ENCODE measurements around the gene PRX. TPM values are rescaled to one million over a fixed set of nuclear protein-coding genes. Genes with fewer than 3 reads are reported as not detected.

The PRX gene
- total RNA-seq, 2 donors from 2014 or later = 0.82 to 1.3 TPM

GRCh38 chr19:40423938-40424337 is 10.8 kb upstream of the PRX start:
- ATAC-seq (replicated peaks) = no peak
- peak overlapping the region; percentile 98 for H3K4me3 Mint-ChIP-seq
- no peaks in the 10 kb centered on the region for H3K9me3 Mint-ChIP-seq
- peaks cover 48% of the 10 kb centered on the region for H3K36me3 Mint-ChIP-seq (ENCODE audit: low read depth)
- no peaks in the 10 kb centered on the region for H3K27me3 Mint-ChIP-seq
- peak overlapping the region; percentile 97 for H3K27ac Mint-ChIP-seq
- peaks cover 8% of the 10 kb centered on the region for H3K4me1 Mint-ChIP-seq

- H3K27me3 Mint-ChIP-seq = no peaks in the 10 kb centered on the region
- H3K36me3 Mint-ChIP-seq (ENCODE audit: low read depth) = peaks cover 48% of the 10 kb centered on the region
- H3K4me1 Mint-ChIP-seq = peaks cover 8% of the 10 kb centered on the region
- H3K4me3 Mint-ChIP-seq = peak overlapping the region; percentile 98
- no peak for ATAC-seq (replicated peaks)
- no peaks in the 10 kb centered on the region for H3K9me3 Mint-ChIP-seq
- H3K27ac Mint-ChIP-seq = peak overlapping the region; percentile 77
Observed at GRCh38 chr19:40422748-40423566, 9.8 kb upstream of the PRX start.

DNA sequence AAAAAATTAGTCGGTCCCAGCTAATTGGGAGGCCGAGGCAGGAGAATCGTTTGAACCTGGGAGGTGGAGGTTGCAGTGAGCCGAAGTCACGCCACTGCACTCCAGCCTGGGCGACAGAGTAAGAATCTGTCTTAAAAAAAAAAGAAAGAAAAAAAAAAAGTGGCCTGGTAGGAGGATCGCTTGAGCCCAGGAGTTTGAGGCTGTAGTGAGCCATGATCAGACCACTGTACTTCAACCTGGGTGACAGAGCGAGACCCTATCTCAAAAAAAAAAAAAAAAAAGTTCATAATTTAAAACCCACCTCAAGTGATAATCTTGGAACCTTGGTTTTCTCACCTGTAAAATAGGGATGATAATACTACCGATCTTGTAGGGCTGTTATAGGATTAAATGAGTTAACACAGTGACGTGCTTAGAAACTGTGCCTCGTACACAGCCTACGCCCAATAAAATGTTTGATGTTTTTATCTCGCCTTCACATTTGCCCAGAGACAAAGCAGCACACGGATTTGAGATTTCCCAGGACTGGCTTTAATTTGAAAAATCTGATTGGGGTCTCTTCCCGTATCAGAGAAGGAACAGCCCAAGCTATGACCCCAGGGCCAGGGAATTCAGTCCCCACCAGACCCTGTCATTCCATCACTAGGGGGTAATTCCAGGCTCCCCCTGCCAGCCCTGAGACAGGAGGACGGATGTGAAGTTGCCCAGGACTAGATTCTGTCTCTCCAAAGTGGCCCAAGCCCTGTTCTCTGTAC is 9.0 kb upstream of the PRX start:
- no peak for ATAC-seq (replicated peaks)
- peaks cover 48% of the 10 kb centered on the region for H3K36me3 Mint-ChIP-seq (ENCODE audit: low read depth)
- no peaks in the 10 kb centered on the region for H3K9me3 Mint-ChIP-seq
- no peaks in the 10 kb centered on the region for H3K27me3 Mint-ChIP-seq
- peaks cover 9% of the 10 kb centered on the region for H3K4me1 Mint-ChIP-seq
- peak overlapping the region; percentile 77 for H3K27ac Mint-ChIP-seq
- H3K4me3 Mint-ChIP-seq = peak overlapping the region; percentile 98

- H3K27ac Mint-ChIP-seq = peak overlapping the region; percentile 77
- peak overlapping the region; percentile 98 for H3K4me3 Mint-ChIP-seq
- peak; percentile 60 for ATAC-seq (replicated peaks)
- H3K36me3 Mint-ChIP-seq (ENCODE audit: low read depth) = peaks cover 48% of the 10 kb centered on the region
- no peaks in the 10 kb centered on the region for H3K9me3 Mint-ChIP-seq
- H3K27me3 Mint-ChIP-seq = no peaks in the 10 kb centered on the region
- peaks cover 14% of the 10 kb centered on the region for H3K4me1 Mint-ChIP-seq
Observed at GRCh38 chr19:40420766-40421765, 7.9 kb upstream of the PRX start.

- Mint-ChIP-seq H3K4me1 (peaks cover 14% of the 10 kb centered on the region), H3K27ac (no peak overlapping the region), H3K9me3 (no peaks in the 10 kb centered on the region), H3K4me3 (peak overlapping the region; percentile 98), H3K27me3 (no peaks in the 10 kb centered on the region), H3K36me3 (ENCODE audit: low read depth) (peaks cover 42% of the 10 kb centered on the region)
- no peak for ATAC-seq (replicated peaks)
Observed at GRCh38 chr19:40420451-40420765, 7.2 kb upstream of the PRX start.

GRCh38 chr19:40419780-40420179 is 6.6 kb upstream of the PRX start:
- no peak for ATAC-seq (replicated peaks)
- Mint-ChIP-seq H3K9me3 (no peaks in the 10 kb centered on the region), H3K36me3 (ENCODE audit: low read depth) (peaks cover 37% of the 10 kb centered on the region), H3K4me3 (peak overlapping the region; percentile 98), H3K27ac (no peak overlapping the region), H3K4me1 (peaks cover 14% of the 10 kb centered on the region), H3K27me3 (no peaks in the 10 kb centered on the region)

DNA sequence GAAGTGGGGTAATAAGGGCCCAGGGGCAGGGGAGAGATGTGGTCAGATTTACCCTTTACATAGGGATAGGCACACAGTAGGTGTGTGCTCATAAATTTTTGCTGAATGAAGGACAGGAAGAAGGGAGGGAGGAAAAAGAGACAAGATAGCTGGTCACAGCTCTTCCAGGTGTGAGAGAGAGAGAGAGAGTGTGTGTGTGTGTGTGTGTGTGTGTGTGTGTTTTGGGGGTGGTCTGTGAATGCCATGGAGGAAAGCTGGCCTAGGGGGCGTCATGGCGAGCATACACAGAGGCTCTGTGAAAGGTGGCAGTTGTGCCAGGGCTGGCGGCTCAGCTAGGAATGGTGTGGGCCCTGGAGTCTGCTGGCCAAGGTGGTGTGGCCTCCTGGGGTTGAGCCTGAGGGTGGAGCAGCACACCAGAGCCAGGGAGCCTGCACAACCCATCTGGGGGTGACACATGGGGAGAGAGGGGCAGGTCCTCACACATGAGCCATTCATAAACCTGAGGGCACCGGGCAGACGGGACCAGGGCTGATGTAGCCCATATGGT is 6.0 kb upstream of the PRX start:
- ATAC-seq (replicated peaks) = no peak
- peaks cover 13% of the 10 kb centered on the region for H3K4me1 Mint-ChIP-seq
- no peaks in the 10 kb centered on the region for H3K27me3 Mint-ChIP-seq
- H3K36me3 Mint-ChIP-seq (ENCODE audit: low read depth) = peaks cover 31% of the 10 kb centered on the region
- H3K27ac Mint-ChIP-seq = peak overlapping the region; percentile 56
- H3K4me3 Mint-ChIP-seq = peak overlapping the region; percentile 98
- H3K9me3 Mint-ChIP-seq = no peaks in the 10 kb centered on the region

- no peaks in the 10 kb centered on the region for H3K27me3 Mint-ChIP-seq
- H3K4me1 Mint-ChIP-seq = peaks cover 11% of the 10 kb centered on the region
- H3K36me3 Mint-ChIP-seq (ENCODE audit: low read depth) = peaks cover 20% of the 10 kb centered on the region
- no peak for ATAC-seq (replicated peaks)
- H3K9me3 Mint-ChIP-seq = no peaks in the 10 kb centered on the region
- peak overlapping the region; percentile 95 for H3K27ac Mint-ChIP-seq
- no peak overlapping the region for H3K4me3 Mint-ChIP-seq
Observed at GRCh38 chr19:40418040-40418439, 4.9 kb upstream of the PRX start.

DNA sequence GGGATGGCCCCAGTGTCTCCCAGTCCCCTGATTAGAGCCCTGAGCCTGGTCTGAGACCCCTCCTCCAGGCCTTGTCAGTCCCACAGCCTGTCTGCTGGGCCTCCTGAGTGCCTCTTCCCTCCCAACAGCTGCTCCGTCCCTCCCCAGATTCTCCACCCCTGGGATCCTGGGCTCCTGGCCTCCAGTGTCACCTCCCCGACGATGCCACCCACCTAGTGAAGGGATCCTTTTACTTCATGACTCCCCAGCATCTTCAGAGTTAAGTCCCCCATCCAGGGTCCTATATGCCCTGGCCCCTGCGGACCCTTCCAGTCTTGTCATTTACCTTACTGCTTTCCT is 4.4 kb upstream of the PRX start:
- peaks cover 11% of the 10 kb centered on the region for H3K4me1 Mint-ChIP-seq
- no peak for ATAC-seq (replicated peaks)
- no peaks in the 10 kb centered on the region for H3K27me3 Mint-ChIP-seq

GRCh38 chr19:40416918-40417642 is 3.9 kb upstream of the PRX start:
- H3K27ac Mint-ChIP-seq = peak overlapping the region; percentile 95
- peaks cover 11% of the 10 kb centered on the region for H3K4me1 Mint-ChIP-seq
- H3K36me3 Mint-ChIP-seq (ENCODE audit: low read depth) = peaks cover 10% of the 10 kb centered on the region
- peak; percentile 11 for ATAC-seq (replicated peaks)
- H3K27me3 Mint-ChIP-seq = no peaks in the 10 kb centered on the region
- peak overlapping the region; percentile 55 for H3K4me3 Mint-ChIP-seq
- no peaks in the 10 kb centered on the region for H3K9me3 Mint-ChIP-seq

More for the DNA sequence above, 4.4 kb upstream of the PRX start:
- H3K9me3 Mint-ChIP-seq = no peaks in the 10 kb centered on the region
- no peak overlapping the region for H3K4me3 Mint-ChIP-seq
- peaks cover 16% of the 10 kb centered on the region for H3K36me3 Mint-ChIP-seq (ENCODE audit: low read depth)
- peak overlapping the region; percentile 95 for H3K27ac Mint-ChIP-seq

DNA sequence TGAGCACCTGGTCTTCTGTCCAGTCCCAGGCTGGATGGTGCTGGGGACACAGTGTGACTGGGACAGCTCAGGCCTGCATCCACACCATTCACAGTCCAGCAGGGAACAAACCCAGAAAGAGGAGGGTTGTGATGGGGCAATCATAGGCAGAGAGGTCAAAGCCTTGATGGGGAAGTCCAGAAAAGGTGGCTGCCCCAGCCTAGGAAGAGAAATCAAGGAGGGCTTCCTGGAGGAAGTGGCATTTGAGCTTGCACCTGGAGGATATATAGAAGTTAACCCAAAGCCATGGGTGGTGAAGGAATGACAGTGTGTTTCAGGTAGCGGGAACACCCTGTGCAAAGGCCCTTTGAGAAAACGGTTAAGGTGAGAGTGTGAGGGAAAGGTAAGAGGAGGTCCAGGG is 2.6 kb upstream of the PRX start:
- H3K4me3 Mint-ChIP-seq = no peak overlapping the region
- ATAC-seq (replicated peaks) = no peak
- H3K4me1 Mint-ChIP-seq = peaks cover 11% of the 10 kb centered on the region
- no peaks in the 10 kb centered on the region for H3K36me3 Mint-ChIP-seq (ENCODE audit: low read depth)
- no peak overlapping the region for H3K27ac Mint-ChIP-seq
- no peaks in the 10 kb centered on the region for H3K9me3 Mint-ChIP-seq
- H3K27me3 Mint-ChIP-seq = no peaks in the 10 kb centered on the region

- H3K27me3 Mint-ChIP-seq = no peaks in the 10 kb centered on the region
- H3K4me3 Mint-ChIP-seq = no peak overlapping the region
- peak overlapping the region; percentile 25 for H3K27ac Mint-ChIP-seq
- no peak for ATAC-seq (replicated peaks)
- no peaks in the 10 kb centered on the region for H3K9me3 Mint-ChIP-seq
- peaks cover 10% of the 10 kb centered on the region for H3K4me1 Mint-ChIP-seq
- no peaks in the 10 kb centered on the region for H3K36me3 Mint-ChIP-seq (ENCODE audit: low read depth)
Observed at GRCh38 chr19:40414542-40415535, 1.7 kb upstream of the PRX start.

DNA sequence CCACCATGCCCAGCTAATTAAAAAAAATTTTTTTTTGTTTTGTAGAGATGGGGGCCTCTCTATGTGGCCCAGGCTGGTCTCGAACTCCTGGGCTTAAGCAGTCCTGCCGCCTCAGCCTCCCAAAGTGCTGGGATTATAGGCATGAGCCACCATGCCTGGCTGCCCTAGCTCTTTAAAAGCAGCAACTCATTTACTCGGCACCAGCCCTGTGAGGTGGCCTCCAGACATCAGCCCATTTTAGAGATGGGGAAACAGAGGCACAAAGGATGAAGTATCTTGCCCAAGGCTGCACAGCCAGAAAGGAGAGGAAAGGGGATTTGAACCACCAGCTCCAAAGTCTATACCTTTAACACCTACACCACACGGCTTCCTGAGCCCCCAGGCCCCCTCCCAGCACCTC is 312 bp downstream of the PRX start:
- no peak for ATAC-seq (replicated peaks)
- Mint-ChIP-seq H3K36me3 (ENCODE audit: low read depth) (no peaks in the 10 kb centered on the region), H3K4me1 (peaks cover 6% of the 10 kb centered on the region), H3K27me3 (no peaks in the 10 kb centered on the region), H3K9me3 (no peaks in the 10 kb centered on the region), H3K27ac (no peak overlapping the region), H3K4me3 (no peak overlapping the region)
